Putamen (tissue), 1 donor: ENCODE results near the gene FAM184A.
"Not testable (repeated sequence)": the region's sequence is repeated elsewhere in the genome, so short reads cannot be mapped to it uniquely, and the experiment has no call there.

ENCODE experiments used
- DNase-seq: peaks from one replicate; pipeline ENCODE4 v3.0.0-alpha.2; 2016; ENCODE audit warnings: low spot score

Gene FAM184A

GRCh38 chr6:119078376-119079282 lies at the start of gene FAM184A:
Gene FAM184A, minus strand, starts transcription at chr6:119078664. Its CDS starts 365 bp downstream, at chr6:119078299.
- DNase-seq, result peak; percentile 71

- DNase-seq, result no peak
Measured at GRCh38 chr6:119127627-119128026, 49.2 kb upstream of the FAM184A start.

DNA sequence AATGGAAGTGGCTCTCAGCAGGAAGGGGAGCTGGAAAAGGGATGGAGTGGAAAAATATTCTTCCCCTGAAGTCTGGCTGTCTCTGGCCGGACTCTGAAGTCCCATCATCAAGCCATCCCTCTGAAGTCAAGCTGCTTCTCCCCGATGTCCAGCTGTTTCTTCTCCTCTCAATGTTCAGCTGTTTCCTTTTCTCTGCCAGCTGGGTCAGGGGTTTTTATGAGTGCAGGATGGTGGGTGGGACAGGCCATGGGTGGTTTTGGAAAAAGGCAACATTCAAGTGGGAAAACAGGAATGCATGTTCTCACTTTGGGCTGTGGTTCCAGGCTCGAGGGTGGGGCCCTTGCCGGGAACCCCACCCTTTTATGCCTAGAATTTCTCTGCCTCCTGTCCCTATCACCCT lies 48.4 kb upstream of the FAM184A start:
- no peak for DNase-seq

DNA sequence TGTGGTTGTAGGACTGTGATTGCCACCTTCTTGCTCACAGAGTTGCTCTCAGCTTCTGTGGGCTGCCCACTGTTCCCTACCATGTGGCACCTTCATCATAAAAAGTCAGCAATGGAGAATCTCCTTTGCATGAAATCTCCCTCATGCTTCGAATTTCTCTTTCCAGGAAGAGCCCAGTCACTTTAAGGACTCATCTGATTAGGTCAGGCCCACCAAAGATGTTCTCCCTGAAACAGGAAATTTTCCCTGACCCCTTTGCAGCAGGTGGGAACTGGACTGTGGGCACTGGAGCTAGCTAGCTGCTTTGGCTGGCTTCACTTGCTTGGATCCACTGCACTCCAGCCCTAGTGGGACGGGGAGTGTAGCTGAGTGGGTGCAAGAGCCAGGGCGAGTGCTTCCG lies 47.7 kb upstream of the FAM184A start:
- no peak for DNase-seq

GRCh38 chr6:119125576-119125975 lies 47.1 kb upstream of the FAM184A start:
- DNase-seq, result no peak

- DNase-seq, result no peak
Measured at GRCh38 chr6:119124079-119124824, 45.8 kb upstream of the FAM184A start.

DNA sequence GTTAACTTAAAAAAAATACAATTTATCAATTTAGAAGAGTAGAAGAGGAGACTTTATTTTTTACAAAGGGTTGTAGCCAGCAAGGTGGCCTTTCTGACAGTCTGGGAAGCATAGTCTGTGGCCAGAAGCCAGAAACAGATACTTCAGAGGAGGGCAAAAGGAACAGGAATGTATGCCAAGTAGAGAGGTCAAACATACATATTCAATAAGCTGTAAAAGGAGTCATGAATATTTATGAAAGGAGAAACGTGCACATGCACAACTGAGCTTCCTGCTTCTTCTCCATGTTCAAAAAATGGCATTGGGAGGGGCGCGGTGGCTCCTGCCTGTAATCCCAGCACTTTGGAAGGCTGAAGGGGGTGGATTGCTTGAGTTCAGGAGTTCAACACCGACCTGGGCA lies 43.9 kb upstream of the FAM184A start:
- DNase-seq, result no peak

DNA sequence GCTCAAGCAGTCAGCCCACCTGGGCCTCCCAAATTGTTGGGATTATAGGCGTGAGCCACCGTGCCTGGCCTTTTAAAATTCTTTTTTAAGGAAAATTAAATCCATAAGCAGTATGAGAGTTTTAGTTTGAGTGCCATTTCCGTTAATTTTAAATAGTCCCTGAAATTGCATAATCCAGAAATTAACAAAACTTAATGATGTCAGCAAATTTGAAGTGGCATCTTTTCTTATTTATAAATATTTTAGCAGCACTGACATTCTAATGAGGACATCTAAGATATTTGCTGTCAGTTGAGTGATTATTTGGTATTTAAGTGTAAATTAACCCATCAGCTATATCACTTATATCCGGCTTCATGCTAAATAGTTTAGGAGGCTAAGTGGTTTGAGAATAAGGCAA lies 42.9 kb upstream of the FAM184A start:
- no peak for DNase-seq

GRCh38 chr6:119119989-119120388 lies 41.5 kb upstream of the FAM184A start:
- no peak for DNase-seq

- DNase-seq, result not testable (repeated sequence)
Measured at GRCh38 chr6:119119062-119119461, 40.6 kb upstream of the FAM184A start.

DNA sequence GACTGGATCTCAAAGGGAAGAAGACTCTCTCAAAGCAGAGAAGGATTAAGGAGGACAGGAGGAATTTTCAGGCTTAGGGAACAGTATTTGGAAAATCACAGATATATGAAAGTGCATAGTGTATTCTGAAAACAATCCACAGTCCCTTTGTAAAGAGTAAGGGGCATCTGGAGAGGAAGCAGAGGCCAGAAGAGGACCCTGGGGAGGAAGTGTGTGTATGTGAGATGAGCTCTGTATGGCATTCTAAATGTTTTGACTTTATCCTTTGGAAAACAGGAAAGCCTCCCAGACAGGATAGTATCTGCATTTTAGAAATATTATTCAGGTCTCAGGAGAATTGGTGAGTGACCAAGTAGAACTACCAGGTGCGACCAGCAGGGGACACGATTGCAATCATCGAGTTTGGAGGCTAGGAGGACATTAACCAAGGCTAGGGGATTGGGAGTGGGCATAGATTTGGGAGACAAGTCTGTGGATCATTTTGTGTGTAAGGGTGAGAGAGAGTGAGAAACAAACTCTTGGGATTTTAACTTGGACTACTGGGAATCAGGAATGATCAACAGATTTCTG lies 38.3 kb upstream of the FAM184A start:
- no peak for DNase-seq

GRCh38 chr6:119113961-119114360 lies 35.5 kb upstream of the FAM184A start:
- no peak for DNase-seq

DNA sequence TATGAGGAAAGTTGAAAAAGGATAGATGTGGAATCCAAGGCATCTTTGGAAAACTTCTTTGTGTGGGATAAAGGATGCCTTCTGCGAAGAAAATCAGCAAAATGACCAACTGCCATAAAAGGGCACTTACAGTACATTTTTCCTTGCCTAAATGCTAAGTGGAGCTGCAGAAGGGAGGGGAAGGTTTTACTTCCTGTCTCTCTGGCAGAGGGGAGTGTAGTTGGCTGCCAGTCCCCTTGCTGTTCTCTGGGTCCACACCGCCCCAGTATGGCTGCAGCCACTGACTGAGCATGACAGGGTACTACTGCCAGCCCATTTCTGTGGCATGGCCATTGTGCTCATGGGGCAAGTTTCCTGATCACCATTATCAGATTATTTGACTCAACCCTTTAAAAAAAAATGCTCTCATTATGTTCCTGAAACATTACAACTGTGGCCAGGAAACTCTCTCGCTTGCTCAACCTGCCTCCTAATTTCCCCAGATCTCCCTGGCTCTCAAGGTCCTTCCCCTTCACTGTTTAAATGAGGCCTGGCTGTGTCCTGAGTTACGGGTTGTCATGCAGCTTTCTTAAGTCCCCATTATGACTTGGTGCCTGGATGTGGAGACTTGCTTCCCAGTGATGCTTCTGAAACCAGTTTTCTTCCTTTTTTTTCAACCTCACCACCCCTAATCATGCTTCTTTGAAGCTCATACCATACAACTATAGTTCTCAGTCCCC lies 34.5 kb upstream of the FAM184A start:
- no peak for DNase-seq

GRCh38 chr6:119110601-119111548 lies 32.4 kb upstream of the FAM184A start:
- peak; percentile 59 for DNase-seq

DNA sequence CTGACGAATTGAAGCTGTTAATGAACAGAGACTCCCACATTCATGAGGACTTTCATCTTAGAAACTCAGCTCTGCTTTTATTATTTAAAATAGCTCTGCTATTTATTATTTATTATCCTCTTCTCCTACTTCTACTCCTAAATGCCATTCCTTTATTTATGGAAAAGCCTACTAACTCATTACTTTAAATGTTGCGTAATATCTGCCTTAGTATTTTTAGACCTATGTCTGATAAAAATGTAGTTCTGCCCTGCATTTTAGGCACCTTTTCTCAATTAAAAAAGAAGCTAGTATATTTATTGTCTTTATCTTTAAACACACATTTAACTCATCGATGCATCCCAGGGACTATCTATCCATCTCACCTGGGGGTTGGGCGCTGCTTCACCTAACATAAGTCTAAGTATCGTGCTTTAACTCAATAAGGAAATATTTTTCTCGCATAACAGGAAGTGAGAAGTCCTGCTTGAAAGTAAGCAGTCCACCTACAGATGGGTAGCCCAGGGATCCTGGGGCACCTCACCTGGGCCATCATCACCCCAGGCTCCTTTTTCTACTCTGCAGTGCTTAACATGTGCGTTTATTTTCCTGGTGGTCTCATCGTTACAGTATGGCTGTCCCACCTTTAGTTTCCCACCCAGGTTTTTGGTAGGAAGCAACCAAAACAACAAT lies 31.3 kb upstream of the FAM184A start:
- no peak for DNase-seq

- no peak for DNase-seq
Measured at GRCh38 chr6:119108076-119108475, 29.6 kb upstream of the FAM184A start.

GRCh38 chr6:119105282-119105681 lies 26.8 kb upstream of the FAM184A start:
- no peak for DNase-seq

- DNase-seq, result no peak
Measured at GRCh38 chr6:119102901-119103300, 24.4 kb upstream of the FAM184A start.

- no peak for DNase-seq
Measured at GRCh38 chr6:119100115-119100514, 21.7 kb upstream of the FAM184A start.

DNA sequence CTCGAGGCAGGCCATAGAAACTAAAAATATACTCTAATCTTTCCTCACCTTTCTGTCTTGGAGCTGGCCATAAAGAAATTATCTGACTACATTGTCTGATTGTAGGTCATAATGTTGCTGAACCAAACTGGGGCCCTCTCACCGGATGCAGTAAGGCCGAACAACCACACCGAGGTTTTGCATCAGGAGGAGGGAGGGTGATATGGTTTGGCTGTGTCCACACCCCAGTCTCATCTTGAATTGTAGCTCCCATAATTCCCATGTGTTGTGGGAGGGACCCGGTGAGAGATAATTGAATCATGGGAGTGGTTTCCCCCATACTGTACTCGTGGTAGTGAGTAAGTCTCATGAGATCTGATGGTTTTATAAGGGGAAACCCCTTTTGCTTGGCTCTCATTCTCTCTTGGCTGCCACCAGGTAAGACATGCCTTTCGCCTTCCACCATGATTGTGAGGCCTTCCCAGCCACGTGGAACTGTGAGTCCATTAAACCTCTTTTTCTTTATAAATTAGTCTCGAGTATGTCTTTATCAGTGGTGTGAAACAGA lies 19.4 kb upstream of the FAM184A start:
- not testable (repeated sequence) for DNase-seq
